Measurements from ENCODE around the gene FARSB.
"Not testable (repeated sequence)": the region's sequence is repeated elsewhere in the genome, so short reads cannot be mapped to it uniquely, and the experiment has no call there.

- not testable (repeated sequence) for TF ChIP-seq POLR2A, CTCF (IDR thresholded peaks at IDR 0.05)
Measured at GRCh38 chr2:222693413-222693812, 37.5 kb upstream of the FARSB start.
